Measurements from ENCODE around the gene CEP170B. TPM values are rescaled to one million over a fixed set of nuclear protein-coding genes. Genes with fewer than 3 reads are reported as not detected.

Gene CEP170B
- total RNA-seq, 3 donors from 2014 or later: 10.1 to 14.8 (median 13.8) TPM

DNA sequence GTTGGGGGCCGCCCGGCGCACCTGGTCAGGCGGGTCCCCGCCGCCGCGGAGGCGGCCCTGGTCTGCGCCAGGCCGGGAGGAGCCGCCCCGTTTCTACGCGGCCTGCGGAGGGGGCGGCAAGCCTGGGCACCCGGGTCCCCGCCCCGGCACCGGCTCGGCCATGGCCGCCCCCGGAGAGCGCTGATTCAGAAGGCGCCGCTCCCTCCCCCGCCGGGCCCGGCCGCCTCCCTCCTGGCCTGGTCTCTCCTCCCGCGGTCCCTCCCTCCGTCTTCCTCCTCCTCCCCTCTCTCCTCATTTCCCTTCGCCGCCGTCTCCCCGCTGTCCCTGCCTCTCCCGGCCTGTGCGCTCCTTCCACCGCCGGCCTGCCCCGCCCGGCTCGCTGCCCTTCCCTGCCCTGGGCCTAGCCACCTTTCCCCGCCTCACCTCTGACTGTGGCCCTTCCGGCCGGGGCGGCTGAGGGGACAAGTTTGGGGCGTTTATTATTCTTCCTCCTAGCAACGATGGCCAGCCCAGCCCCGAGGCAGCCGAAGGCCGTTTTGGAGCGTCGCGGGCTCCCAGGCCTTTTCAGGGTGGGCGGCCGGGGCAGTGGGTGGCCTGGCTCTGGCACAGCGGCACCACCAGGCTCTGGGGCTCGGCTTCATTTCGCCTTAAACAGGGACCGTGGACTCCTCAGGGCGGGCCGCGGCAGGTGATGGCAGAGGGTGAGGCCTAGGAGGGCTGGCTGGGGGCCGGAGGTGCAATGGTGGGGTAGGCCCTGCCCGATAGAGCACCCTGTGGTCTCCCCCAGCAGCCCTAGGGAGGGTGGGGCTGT, 768 bp downstream of the CEP170B start:
- no peaks in the 10 kb centered on the region for H3K36me3 ChIP-seq
- H3K27me3 ChIP-seq: no peaks in the 10 kb centered on the region
- H3K4me3 ChIP-seq: peak overlapping the region; percentile 63 to 79 (median 75)
- peak overlapping the region; percentile 88 to 91 for H3K27ac ChIP-seq
- H3K9me3 ChIP-seq: no peaks in the 10 kb centered on the region
- TF ChIP-seq POLR2A (IDR thresholded peaks at IDR 0.05) (no peak), POLR2AphosphoS5 (IDR thresholded peaks at IDR 0.05) (no peak), CTCF (IDR thresholded peaks at IDR 0.05) (no peak)
- peak in 1 of 2 donors; percentile 66 for DNase-seq (ENCODE audit: low spot score in 2 of 2)
- intact Hi-C loops (cut with DNase I; ENCODE audit: low total_unique reads): no loop called here
- peaks cover 0 to 3% of the 10 kb centered on the region in 2 donors for H3K4me1 ChIP-seq

DNA sequence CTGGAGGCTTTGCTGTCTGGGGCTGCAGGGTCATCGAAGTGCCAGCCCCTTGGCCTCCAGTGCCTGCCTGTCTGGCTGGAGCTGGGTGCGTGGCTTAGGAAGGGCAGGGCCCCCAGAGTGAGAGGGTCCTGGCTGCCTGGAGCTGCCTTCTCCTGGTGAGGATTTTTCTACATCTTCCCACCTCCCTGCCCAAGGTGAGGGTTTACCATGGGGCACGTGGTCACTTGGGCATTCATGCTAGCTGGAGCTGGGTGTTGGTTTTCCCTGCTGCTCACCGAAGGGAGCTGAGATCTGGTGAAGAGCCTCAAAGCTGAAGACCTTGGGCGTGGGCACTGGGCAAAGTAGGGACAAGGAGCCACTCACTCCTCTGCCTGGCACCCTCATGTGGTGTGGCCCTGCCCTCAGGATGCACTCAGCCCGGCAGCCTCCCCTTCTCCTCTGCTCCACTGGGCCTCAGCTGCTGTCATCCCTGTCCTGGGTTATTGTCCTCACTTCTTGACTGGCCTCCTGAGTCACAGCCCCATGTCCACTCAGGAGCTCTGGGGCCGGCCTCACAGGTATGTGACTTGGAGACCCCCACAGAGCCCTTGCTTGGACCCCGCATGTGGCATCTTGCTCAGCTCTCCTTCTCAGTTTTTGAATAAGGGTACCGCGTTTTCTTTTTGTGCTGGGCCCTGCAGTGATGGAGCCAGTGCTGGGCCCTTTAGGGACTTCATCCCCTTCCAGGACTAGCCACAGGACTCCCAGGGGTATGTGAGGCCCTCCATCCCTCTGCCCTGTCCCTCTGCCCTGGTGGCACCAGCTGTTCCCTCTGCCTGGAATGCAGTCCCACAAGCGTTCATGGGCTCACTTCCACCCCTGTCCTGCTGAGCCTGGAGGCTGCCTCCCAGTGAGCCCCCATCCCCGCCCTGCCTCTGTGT, 1.6 kb downstream of the CEP170B start:
- H3K36me3 ChIP-seq: no peaks in the 10 kb centered on the region
- H3K9me3 ChIP-seq: no peaks in the 10 kb centered on the region
- no peak for DNase-seq (ENCODE audit: low spot score in 2 of 2)
- no peak for TF ChIP-seq POLR2A (IDR thresholded peaks at IDR 0.05)
- no peak for TF ChIP-seq POLR2AphosphoS5 (IDR thresholded peaks at IDR 0.05)
- no peak for TF ChIP-seq CTCF (IDR thresholded peaks at IDR 0.05)
- H3K4me1 ChIP-seq: peaks cover 0 to 3% of the 10 kb centered on the region in 2 donors
- peak overlapping the region; percentile 63 to 79 (median 75) for H3K4me3 ChIP-seq
- H3K27me3 ChIP-seq: no peaks in the 10 kb centered on the region
- intact Hi-C loops (cut with DNase I; ENCODE audit: low total_unique reads): no loop called here
- H3K27ac ChIP-seq: peak overlapping the region; percentile 88 to 91

GRCh38 chr14:104867371-104868059, 2.4 kb downstream of the CEP170B start:
- Histone ChIP-seq H3K9me3 (no peaks in the 10 kb centered on the region), H3K27me3 (no peaks in the 10 kb centered on the region), H3K4me3 (peak overlapping the region in 1 of 3 donors; percentile 8), H3K27ac (no peak overlapping the region), H3K36me3 (no peaks in the 10 kb centered on the region), H3K4me1 (peaks cover 0 to 3% of the 10 kb centered on the region in 2 donors)
- intact Hi-C loops (cut with DNase I; ENCODE audit: low total_unique reads): no loop called here
- DNase-seq (ENCODE audit: low spot score in 2 of 2): no peak
- TF ChIP-seq CTCF (IDR thresholded peaks at IDR 0.05) (no peak), POLR2AphosphoS5 (IDR thresholded peaks at IDR 0.05) (no peak), POLR2A (IDR thresholded peaks at IDR 0.05) (no peak)

- no peaks in the 10 kb centered on the region for H3K27me3 ChIP-seq
- TF ChIP-seq POLR2A (IDR thresholded peaks at IDR 0.05) (no peak), POLR2AphosphoS5 (IDR thresholded peaks at IDR 0.05) (no peak), CTCF (IDR thresholded peaks at IDR 0.05) (no peak)
- H3K4me1 ChIP-seq: peaks cover 0 to 3% of the 10 kb centered on the region in 2 donors
- intact Hi-C loops (cut with DNase I; ENCODE audit: low total_unique reads): no loop called here
- no peak for DNase-seq (ENCODE audit: low spot score in 2 of 2)
- no peak overlapping the region for H3K4me3 ChIP-seq
- no peaks in the 10 kb centered on the region for H3K9me3 ChIP-seq
- H3K36me3 ChIP-seq: no peaks in the 10 kb centered on the region
- H3K27ac ChIP-seq: no peak overlapping the region
Measured at GRCh38 chr14:104868060-104868740, 3.1 kb downstream of the CEP170B start.
